OCI-LY3 (cell line): Measurements from ENCODE around the gene CAMTA1.

ENCODE experiments used
- CTCF ChIP-seq: fragments of 200-600, 300-600 bp; sonication (generic); IDR thresholded peaks from 2 replicates; pipeline ENCODE4 v1.5.1; 2014; ENCODE audit warnings: antibody characterized with exemption, low read length, low read depth
- EZH2phosphoT487 ChIP-seq: fragments of 200-600 bp; shearing (Covaris generic); IDR thresholded peaks from 2 replicates; pipeline ENCODE4 v1.6.1; 2018; ENCODE audit warnings: antibody characterized with exemption, mixed run types, low read depth

- TF ChIP-seq CTCF (no peak), EZH2phosphoT487 (no peak)
These were observed 773.9 kb downstream of the CAMTA1 start for GRCh38 chr1:7558921-7559869.
